Activated CD8-positive, alpha-beta T cell treated with anti-CD3 and anti-CD28 coated beads for 36 hours (primary cell): Measurements from ENCODE around the gene MRTFA. TPM values are rescaled to one million over a fixed set of nuclear protein-coding genes. Genes with fewer than 3 reads are reported as not detected.
"Not testable (repeated sequence)": the region's sequence is repeated elsewhere in the genome, so short reads cannot be mapped to it uniquely, and the experiment has no call there.

Experiments used
- ATAC-seq: fragments of 200-7000 bp; cut with Tn5 transposase; one replicate; pipeline ENCODE4 v1.10.0; 2021; ENCODE audit warnings: mild to moderate bottlenecking, moderate library complexity
- CTCF ChIA-PET: fragments of 350-600 bp; sonication (Branson Sonifier 250); formaldehyde crosslinking; loops from one replicate; lab custom pipeline; 2021; ENCODE audit warnings: antibody characterized with exemption; lab: Charles Lee
- POLR2A ChIA-PET: fragments of 350-600 bp; sonication (Branson Sonifier 250); formaldehyde crosslinking; loops from one replicate; lab custom pipeline; 2021; ENCODE audit warnings: antibody characterized with exemption; lab: Charles Lee
- DNase-seq: peaks from one replicate; pipeline ENCODE4 v3.0.0-alpha.2; 2020
- H3K27ac Mint-ChIP-seq: one replicate; pipeline ENCODE4 v1.8.0; 2021; ENCODE audit warnings: mild to moderate bottlenecking, mixed read lengths
- H3K27me3 Mint-ChIP-seq: one replicate; pipeline ENCODE4 v1.8.0; 2021; ENCODE audit warnings: mixed read lengths
- H3K36me3 Mint-ChIP-seq: one replicate; pipeline ENCODE4 v1.8.0; 2021; ENCODE audit warnings: low read depth, mixed read lengths
- H3K4me1 Mint-ChIP-seq: one replicate; pipeline ENCODE4 v1.8.0; 2021; ENCODE audit warnings: low read depth, mixed read lengths
- H3K4me3 Mint-ChIP-seq: one replicate; pipeline ENCODE4 v1.8.0; 2021; ENCODE audit warnings: mild to moderate bottlenecking, moderate library complexity, mixed read lengths
- H3K9me3 Mint-ChIP-seq: one replicate; pipeline ENCODE4 v1.8.0; 2021; ENCODE audit warnings: mixed read lengths
- CTCF ChIP-seq: fragments of 200-600 bp; IDR thresholded peaks from one replicate; pipeline ENCODE4 v1.8.0; 2022; ENCODE audit warnings: antibody characterized with exemption, mild to moderate bottlenecking
- intact Hi-C: fragments of 100-400 bp; cut with micrococcal nuclease; formaldehyde crosslinking; loops from one replicate; pipeline ENCODE4 v1.10.0; 2022
- total RNA-seq, 2 experiments: library from RNA; stranded (reverse); gene quantifications; one replicate each; pipeline ENCODE4 v1.2.3, GENCODE V29; 2021

Gene MRTFA
- total RNA-seq, 2 experiments from 2014 or later: 37.4 to 40.0 TPM

- Mint-ChIP-seq H3K9me3 (no peaks in the 10 kb centered on the region), H3K36me3 (peaks cover 5% of the 10 kb centered on the region), H3K27ac (no peak overlapping the region), H3K4me1 (peaks cover 44% of the 10 kb centered on the region), H3K4me3 (no peak overlapping the region), H3K27me3 (no peaks in the 10 kb centered on the region)
- POLR2A ChIA-PET: interaction anchor here (0.5 to 1.9 kb wide), 2 partner anchors 11 to 89 kb away, joined by 3 to 9 read pairs; partner anchors contain the start of gene SGSM3
- intact Hi-C loops: no loop called here
- CTCF ChIA-PET: interaction anchor here (1.2 to 3.1 kb wide), 5 partner anchors 17 to 107 kb away, joined by 3 to 12 read pairs (median 6); partner anchors contain the start of gene ADSL
- ATAC-seq: no peak
- no peak for DNase-seq
- no peak for TF ChIP-seq CTCF
These were observed 255.1 kb downstream of the MRTFA start for GRCh38 chr22:40381461-40381860.

- ATAC-seq, DNase-seq, H3K27ac Mint-ChIP-seq, H3K36me3 Mint-ChIP-seq, H3K4me3 Mint-ChIP-seq, H3K27me3 Mint-ChIP-seq, H3K9me3 Mint-ChIP-seq, intact Hi-C loops: not testable (repeated sequence)
- ChIA-PET POLR2A (interaction anchor here (0.7 to 1.3 kb wide), 5 partner anchors 14 to 335 kb away, joined by 3 read pairs; no protein-coding TSS in a partner anchor), CTCF (interaction anchor here (1.9 kb wide), 1 partner anchor 109 kb away, joined by 5 read pairs; no protein-coding TSS in a partner anchor)
- peaks cover 31% of the 10 kb centered on the region for H3K4me1 Mint-ChIP-seq
These were observed 258.1 kb downstream of the MRTFA start for GRCh38 chr22:40378448-40378847.

GRCh38 chr22:40377931-40378330 lies 258.6 kb downstream of the MRTFA start:
- DNase-seq: no peak
- H3K9me3 Mint-ChIP-seq: no peaks in the 10 kb centered on the region
- TF ChIP-seq CTCF: no peak
- H3K27me3 Mint-ChIP-seq: no peaks in the 10 kb centered on the region
- CTCF ChIA-PET: interaction anchor here (1.6 to 1.9 kb wide), 2 partner anchors 22 to 109 kb away, joined by 5 to 6 read pairs; no protein-coding TSS in a partner anchor
- intact Hi-C loops: no loop called here
- H3K27ac Mint-ChIP-seq: no peak overlapping the region
- peaks cover 32% of the 10 kb centered on the region for H3K4me1 Mint-ChIP-seq
- no peak overlapping the region for H3K4me3 Mint-ChIP-seq
- ATAC-seq: no peak
- POLR2A ChIA-PET: interaction anchor here (0.9 to 1.3 kb wide), 4 partner anchors 8 to 334 kb away, joined by 3 read pairs; no protein-coding TSS in a partner anchor
- H3K36me3 Mint-ChIP-seq: peaks cover 11% of the 10 kb centered on the region

- no peak overlapping the region for H3K4me3 Mint-ChIP-seq
- intact Hi-C loops: no loop called here
- peaks cover 18% of the 10 kb centered on the region for H3K36me3 Mint-ChIP-seq
- H3K4me1 Mint-ChIP-seq: peaks cover 31% of the 10 kb centered on the region
- no peaks in the 10 kb centered on the region for H3K9me3 Mint-ChIP-seq
- POLR2A ChIA-PET: no interaction called here
- CTCF ChIA-PET: no interaction called here
- no peak for ATAC-seq
- H3K27me3 Mint-ChIP-seq: no peaks in the 10 kb centered on the region
- no peak overlapping the region for H3K27ac Mint-ChIP-seq
- no peak for DNase-seq
- TF ChIP-seq CTCF: no peak
These were observed 260.4 kb downstream of the MRTFA start for GRCh38 chr22:40376149-40376548.

GRCh38 chr22:40374567-40374966 lies 262.0 kb downstream of the MRTFA start:
- ATAC-seq (no peak), DNase-seq (no peak)
- Mint-ChIP-seq H3K27me3 (no peaks in the 10 kb centered on the region), H3K36me3 (peaks cover 20% of the 10 kb centered on the region), H3K9me3 (no peaks in the 10 kb centered on the region), H3K4me3 (no peak overlapping the region), H3K4me1 (peaks cover 33% of the 10 kb centered on the region), H3K27ac (no peak overlapping the region)
- CTCF ChIA-PET: interaction anchor here (0.9 to 1.4 kb wide), 4 partner anchors 10 to 272 kb away, joined by 3 to 5 read pairs (median 4); no protein-coding TSS in a partner anchor
- no peak for TF ChIP-seq CTCF
- POLR2A ChIA-PET: interaction anchor here (1.3 kb wide), 1 partner anchor 33 kb away, joined by 3 read pairs; no protein-coding TSS in a partner anchor
- intact Hi-C loops: no loop called here
